HL-60 (cell line): ENCODE results near the gene PGM2L1.

ENCODE experiments used
- CTCF ChIP-seq: IDR thresholded peaks from one replicate; pipeline ENCODE4 v1.5.1; 2011; ENCODE audit warnings: low read length, control low read depth, inconsistent platforms; ENCODE audit not compliant: insufficient read depth
- GABPA ChIP-seq: IDR thresholded peaks from 2 replicates; pipeline ENCODE4 v1.6.1; 2012; ENCODE audit warnings: low read depth
- POLR2AphosphoS5 ChIP-seq: IDR thresholded peaks from 2 replicates; pipeline ENCODE4 v1.6.1; 2012; ENCODE audit warnings: low read depth
- SPI1 ChIP-seq: IDR thresholded peaks from 2 replicates; pipeline ENCODE4 v1.6.1; 2012; ENCODE audit warnings: low read depth, mild to moderate bottlenecking, borderline replicate concordance
- TF ChIP-seq, protein P1 (sequence below): IDR thresholded peaks from 2 replicates; pipeline ENCODE4 v1.6.1; 2012; ENCODE audit warnings: low read depth; ENCODE audit not compliant: insufficient replicate concordance

DNA sequence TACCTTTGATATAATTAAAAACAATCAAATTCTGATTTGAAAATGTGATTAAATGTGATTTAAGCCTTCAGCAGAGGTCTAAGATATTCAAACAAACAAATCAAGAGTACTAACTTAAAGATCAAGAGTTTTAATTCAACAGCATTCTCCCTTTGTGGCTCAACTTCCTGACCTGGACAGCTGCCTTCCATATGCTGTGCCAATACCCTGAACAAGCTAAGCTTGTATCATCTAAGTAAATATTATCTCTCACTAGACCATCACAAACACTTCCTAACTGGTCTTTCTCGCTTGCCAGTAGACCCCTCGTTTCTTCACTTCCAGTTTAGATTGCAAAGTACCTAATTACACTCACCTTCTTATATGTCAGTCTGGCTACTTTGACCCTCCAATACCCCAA lies 50.9 kb downstream of the PGM2L1 start:
- TF ChIP-seq CTCF, result no peak
- TF ChIP-seq, protein P1, sequence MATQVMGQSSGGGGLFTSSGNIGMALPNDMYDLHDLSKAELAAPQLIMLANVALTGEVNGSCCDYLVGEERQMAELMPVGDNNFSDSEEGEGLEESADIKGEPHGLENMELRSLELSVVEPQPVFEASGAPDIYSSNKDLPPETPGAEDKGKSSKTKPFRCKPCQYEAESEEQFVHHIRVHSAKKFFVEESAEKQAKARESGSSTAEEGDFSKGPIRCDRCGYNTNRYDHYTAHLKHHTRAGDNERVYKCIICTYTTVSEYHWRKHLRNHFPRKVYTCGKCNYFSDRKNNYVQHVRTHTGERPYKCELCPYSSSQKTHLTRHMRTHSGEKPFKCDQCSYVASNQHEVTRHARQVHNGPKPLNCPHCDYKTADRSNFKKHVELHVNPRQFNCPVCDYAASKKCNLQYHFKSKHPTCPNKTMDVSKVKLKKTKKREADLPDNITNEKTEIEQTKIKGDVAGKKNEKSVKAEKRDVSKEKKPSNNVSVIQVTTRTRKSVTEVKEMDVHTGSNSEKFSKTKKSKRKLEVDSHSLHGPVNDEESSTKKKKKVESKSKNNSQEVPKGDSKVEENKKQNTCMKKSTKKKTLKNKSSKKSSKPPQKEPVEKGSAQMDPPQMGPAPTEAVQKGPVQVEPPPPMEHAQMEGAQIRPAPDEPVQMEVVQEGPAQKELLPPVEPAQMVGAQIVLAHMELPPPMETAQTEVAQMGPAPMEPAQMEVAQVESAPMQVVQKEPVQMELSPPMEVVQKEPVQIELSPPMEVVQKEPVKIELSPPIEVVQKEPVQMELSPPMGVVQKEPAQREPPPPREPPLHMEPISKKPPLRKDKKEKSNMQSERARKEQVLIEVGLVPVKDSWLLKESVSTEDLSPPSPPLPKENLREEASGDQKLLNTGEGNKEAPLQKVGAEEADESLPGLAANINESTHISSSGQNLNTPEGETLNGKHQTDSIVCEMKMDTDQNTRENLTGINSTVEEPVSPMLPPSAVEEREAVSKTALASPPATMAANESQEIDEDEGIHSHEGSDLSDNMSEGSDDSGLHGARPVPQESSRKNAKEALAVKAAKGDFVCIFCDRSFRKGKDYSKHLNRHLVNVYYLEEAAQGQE, result no peak
- no peak for TF ChIP-seq POLR2AphosphoS5
- no peak for TF ChIP-seq SPI1
- no peak for TF ChIP-seq GABPA
